CD4-positive, alpha-beta T cell treated with Interleukin-10 for 1 hour (primary cell): ENCODE measurements around the gene ATP6V1A.
"Not testable (repeated sequence)": the region's sequence is repeated elsewhere in the genome, so short reads cannot be mapped to it uniquely, and the experiment has no call there.

ENCODE experiments used
- DNase-seq: peaks from one replicate; pipeline ENCODE4 v3.0.0-alpha.2; 2020

The ATP6V1A gene

DNA sequence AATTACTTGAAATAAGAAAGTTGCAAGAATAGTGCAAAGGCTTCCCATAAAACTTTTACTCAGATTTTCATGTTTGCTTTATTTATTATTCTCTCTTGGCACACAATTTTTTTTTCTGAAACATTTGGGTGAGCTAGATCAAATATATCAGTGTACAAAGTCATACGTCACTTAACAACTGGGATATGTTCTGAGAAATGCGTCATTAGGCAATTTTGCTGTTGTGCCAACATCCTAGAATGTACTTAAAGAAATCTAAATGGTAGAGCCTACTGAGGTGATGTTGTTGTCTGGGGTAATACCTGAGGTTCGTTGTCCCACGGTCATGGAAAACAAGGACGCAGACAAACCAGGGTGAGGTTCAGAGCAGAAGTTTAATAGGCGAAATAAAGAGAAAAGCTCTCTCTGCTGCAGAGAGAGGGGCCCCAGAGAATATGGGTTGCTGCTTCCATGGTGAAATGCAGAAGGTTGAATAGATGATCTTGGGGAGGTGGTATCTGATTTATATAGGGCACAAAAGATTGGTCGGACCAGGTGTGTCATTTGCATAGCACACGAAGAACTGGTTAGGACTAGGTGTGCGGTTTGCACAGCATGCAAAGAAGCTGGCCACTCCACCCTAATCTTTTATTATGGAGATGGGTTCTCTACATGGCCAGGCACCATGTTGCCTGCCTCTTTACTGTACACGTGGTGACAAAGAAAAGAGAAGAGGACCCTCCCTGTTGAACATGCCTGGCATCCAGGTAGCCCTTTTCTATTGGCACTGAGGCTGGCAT lies 82.9 kb downstream of the ATP6V1A start:
- DNase-seq: no peak

DNA sequence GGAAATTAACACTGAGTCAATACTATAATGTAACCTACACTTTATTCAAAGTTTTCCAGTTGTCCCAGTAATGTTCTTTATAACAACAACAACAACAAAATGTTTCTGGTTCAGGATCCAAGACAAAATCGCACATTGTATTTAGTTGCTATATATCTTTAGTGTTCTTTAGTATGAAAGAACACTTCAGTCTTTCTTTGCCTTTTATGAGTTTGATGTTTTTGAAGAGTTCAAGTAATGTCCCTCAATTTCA lies 84.2 kb downstream of the ATP6V1A start:
- DNase-seq: no peak

- no peak for DNase-seq
These were observed 85.8 kb downstream of the ATP6V1A start for GRCh38 chr3:113832477-113833164.

DNA sequence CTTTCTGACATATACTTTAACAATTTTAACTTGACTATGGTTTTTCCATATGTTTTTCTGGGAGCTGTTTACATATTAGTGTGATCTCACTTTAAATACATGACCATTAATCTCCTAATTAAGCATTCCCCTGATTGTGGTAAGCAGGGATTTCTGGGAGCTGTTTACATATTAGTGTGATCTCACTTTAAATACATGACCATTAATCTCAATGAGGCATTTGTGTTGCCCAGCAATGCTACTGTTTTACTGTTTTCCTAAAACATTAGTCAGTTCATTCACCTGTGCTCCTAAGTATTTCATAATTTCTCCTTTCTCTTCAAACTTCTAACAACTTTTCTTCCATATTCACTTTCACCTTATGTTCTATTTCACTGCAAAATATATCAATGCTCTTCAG lies 88.1 kb downstream of the ATP6V1A start:
- no peak for DNase-seq

DNA sequence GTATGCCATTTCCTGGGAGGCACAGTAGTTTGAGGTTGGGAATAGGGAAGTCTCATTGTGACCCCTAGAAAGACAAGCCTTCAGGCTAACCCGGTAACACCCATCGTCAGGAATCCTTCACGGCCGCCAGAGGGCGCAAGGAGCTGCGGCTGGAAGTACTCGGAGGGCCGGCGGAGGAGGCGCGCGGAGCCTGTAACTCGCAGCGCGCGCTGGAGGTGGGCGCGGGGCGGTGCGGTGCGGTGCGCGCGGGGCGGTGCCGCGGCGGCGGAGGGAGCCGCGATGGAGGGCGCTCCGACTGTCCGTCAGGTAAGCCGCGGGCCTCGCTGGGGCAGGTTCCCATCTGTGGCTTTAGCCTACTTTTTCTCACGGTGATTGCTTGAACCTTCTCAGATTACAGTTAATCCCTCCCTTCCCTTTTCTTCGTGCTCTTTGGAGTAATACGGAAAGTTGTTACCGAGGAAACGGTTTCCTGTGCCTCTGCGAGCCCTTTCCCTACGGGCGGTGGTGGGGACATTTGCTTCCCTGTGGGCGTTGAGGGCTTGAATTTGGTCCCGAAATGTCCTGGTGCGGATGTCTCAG lies 91.9 kb downstream of the ATP6V1A start, which contains the start of gene GRAMD1C:
Gene GRAMD1C, plus strand, starts transcription at position 158 of the 579 bp plus-strand sequence. Its CDS starts 122 bp downstream, at position 280.
- peak; percentile 88 for DNase-seq

DNA sequence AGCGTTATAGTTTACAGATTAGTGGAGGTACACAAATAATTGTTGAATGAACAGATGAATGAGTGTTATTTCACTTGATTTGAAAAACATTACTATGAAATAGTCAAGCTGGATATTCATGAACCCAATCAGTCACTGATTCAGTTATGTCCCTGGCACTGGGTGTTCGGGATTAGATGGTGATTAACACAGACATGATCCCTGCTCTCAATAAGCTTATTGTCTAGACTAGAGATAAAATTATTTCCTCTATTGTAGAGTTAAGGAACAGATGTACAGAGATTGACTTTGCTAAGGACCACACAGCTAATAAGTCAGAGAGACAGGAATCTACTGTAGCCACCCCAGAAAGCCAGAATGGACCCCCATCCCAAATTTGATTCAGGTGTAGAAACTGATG lies 92.7 kb downstream of the ATP6V1A start:
- no peak for DNase-seq

- DNase-seq: peak; percentile 44
These were observed 97.9 kb downstream of the ATP6V1A start for GRCh38 chr3:113844622-113845222.

GRCh38 chr3:113847247-113847646 lies 100.4 kb downstream of the ATP6V1A start:
- DNase-seq: no peak

DNA sequence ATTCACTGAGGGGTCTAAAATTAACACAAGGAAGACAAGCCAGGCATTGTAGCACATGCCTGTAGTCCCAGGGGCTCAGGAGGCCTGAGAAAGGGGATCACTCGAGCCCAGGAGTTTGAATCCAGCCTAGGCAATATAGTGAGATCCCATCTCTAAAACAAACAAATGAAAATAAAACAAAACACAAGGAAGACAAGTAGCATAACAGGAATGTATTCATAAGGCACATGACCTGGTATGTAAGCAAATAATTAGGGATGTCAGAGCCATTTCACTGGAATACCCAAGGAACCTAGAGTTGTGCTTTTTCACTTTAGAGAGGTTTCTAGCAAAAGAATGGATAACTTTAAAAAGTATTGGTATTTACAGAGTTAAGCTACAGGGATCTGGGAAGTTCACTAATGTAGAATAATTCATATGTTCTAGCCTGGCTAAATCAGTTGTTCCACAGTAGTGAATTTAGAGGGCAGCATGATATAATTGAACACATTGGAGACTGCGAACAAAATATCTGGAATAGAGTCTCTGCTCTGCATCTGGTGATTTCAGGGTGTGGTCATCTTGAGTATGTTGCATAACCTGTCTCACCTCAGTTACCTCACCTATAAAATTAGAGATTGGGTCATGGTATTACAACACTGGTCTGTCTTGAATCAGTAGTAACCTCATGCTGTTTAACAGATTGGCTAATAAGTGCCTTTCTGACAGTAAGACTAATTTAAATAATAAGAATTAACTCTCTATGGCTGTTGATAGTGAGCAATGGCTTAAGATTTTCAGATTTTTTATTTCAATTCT lies 101.0 kb downstream of the ATP6V1A start:
- no peak for DNase-seq

- DNase-seq: not testable (repeated sequence)
These were observed 102.2 kb downstream of the ATP6V1A start for GRCh38 chr3:113849071-113849470.

- not testable (repeated sequence) for DNase-seq
These were observed 103.0 kb downstream of the ATP6V1A start for GRCh38 chr3:113849841-113850240.

GRCh38 chr3:113850391-113850790 lies 103.6 kb downstream of the ATP6V1A start:
- DNase-seq: not testable (repeated sequence)

- no peak for DNase-seq
These were observed 105.7 kb downstream of the ATP6V1A start for GRCh38 chr3:113852506-113852905.
